ENCODE results near the gene POM121.
"Not testable (repeated sequence)": the region's sequence is repeated elsewhere in the genome, so short reads cannot be mapped to it uniquely, and the experiment has no call there.

GRCh38 chr7:72969688-72970087, 44.8 kb downstream of the POM121 start:
- TF ChIP-seq CTCF, POLR2A (IDR thresholded peaks at IDR 0.05): not testable (repeated sequence)

Measured in thyroid gland (tissue), 4 donors.